Liver (tissue), 3 donors: ENCODE data around the gene TRDMT1.

Experiments used
- CTCF ChIP-seq: fragments of 150-350 bp; IDR thresholded peaks from 2 replicates; pipeline ENCODE4 v1.5.1; 2017; ENCODE audit warnings: improper control_type of control experiment, low read depth, low read length; ENCODE audit not compliant: missing input control
- FOXA1 ChIP-seq: IDR thresholded peaks from 2 replicates; pipeline ENCODE4 v1.6.1; 2016; ENCODE audit warnings: antibody characterized with exemption
- GABPA ChIP-seq, 2 donors: IDR thresholded peaks in 1 of 2; conservative IDR thresholded peaks in 1 of 2; 2 replicates each; pipeline ENCODE4 v1.6.1; 2016; ENCODE audit warnings: antibody characterized with exemption in 2 of 2, mild to moderate bottlenecking in 1 of 2, moderate library complexity in 1 of 2
- RAD21 ChIP-seq, 2 donors: IDR thresholded peaks; 2 replicates each; pipeline ENCODE4 v1.6.1; 2016; ENCODE audit warnings: antibody characterized with exemption in 2 of 2, mild to moderate bottlenecking in 2 of 2
- TAF1 ChIP-seq: conservative IDR thresholded peaks from 2 replicates; pipeline ENCODE4 v1.6.1; 2016; ENCODE audit warnings: antibody characterized with exemption, mild to moderate bottlenecking
- ZBTB33 ChIP-seq: IDR thresholded peaks from 2 replicates; pipeline ENCODE4 v1.6.1; 2016; ENCODE audit warnings: antibody characterized with exemption
- donor health status: healthy.
- donor health status: healthy.

- TF ChIP-seq CTCF (no peak), TAF1 (no peak), RAD21 (IDR thresholded peaks at IDR 0.05) (no peak), GABPA (IDR thresholded peaks at IDR 0.05 in 1 of 2, conservative IDR thresholded peaks at IDR 0.05 in 1 of 2) (no peak), ZBTB33 (no peak), FOXA1 (no peak)
Observed at GRCh38 chr10:17200001-17200911, 1.2 kb downstream of the TRDMT1 start.
